Right atrium auricular region (tissue), 2 donors: Measurements from ENCODE around the gene HLA-DQB1. TPM values are rescaled to one million over a fixed set of nuclear protein-coding genes. Genes with fewer than 3 reads are reported as not detected.
A peak's percentile ranks its signal among the peaks of the same experiment; 100 is the strongest.
"Not testable (repeated sequence)": the region's sequence is repeated elsewhere in the genome, so short reads cannot be mapped to it uniquely, and the experiment has no call there.

Experiments
- DNase-seq: peaks from one replicate; pipeline ENCODE4 v3.0.0-alpha.2; 2019; ENCODE audit warnings: low spot score
- H3K27ac ChIP-seq, 2 donors: fragments of 200-600 bp; sonication (generic); 1 replicate in 1 of 2; 2 replicates in 1 of 2; pipeline ENCODE4 v1.5.1; 2016 to 2019
- H3K27me3 ChIP-seq, 2 donors: fragments of 200-600 bp; sonication (generic); one replicate each; pipeline versions ENCODE4 v1.5.1 to v1.6.0; 2017 to 2019
- H3K36me3 ChIP-seq: fragments of 200-600 bp; sonication (generic); one replicate; pipeline ENCODE4 v1.5.1; 2016
- H3K4me1 ChIP-seq, 2 donors: fragments of 200-600 bp; sonication (generic); one replicate each; pipeline versions ENCODE4 v1.5.1 to v1.6.0; 2017 to 2019
- H3K4me3 ChIP-seq, 2 donors: fragments of 200-600 bp; sonication (generic); 1 replicate in 1 of 2; 2 replicates in 1 of 2; pipeline ENCODE4 v1.5.1; 2017 to 2019; ENCODE audit warnings: mild to moderate bottlenecking in 1 of 2, moderate library complexity in 1 of 2
- H3K9me3 ChIP-seq, 2 donors: fragments of 200-600 bp; sonication (generic); one replicate each; pipeline ENCODE4 v1.5.1; 2019
- CTCF ChIP-seq, 2 donors: fragments of 200-600 bp; sonication (generic); IDR thresholded peaks; one replicate each; pipeline ENCODE4 v1.5.1; 2019; ENCODE audit warnings: antibody characterized with exemption in 2 of 2
- total RNA-seq, 2 donors: library from RNA; depleted of rRNA; stranded (reverse); fragments of >200 nt; gene quantifications; one replicate each; pipeline ENCODE4 v1.1.0, GENCODE V29; 2016

HLA-DQB1 gene
- total RNA-seq = 1 to 10 TPM in 1 of 2 donors, under 1 TPM in 1; 0.59 to 1.8 TPM

GRCh38 chr6:32666420-32667300 is at the start of gene HLA-DQB1:
HLA-DQB1 (minus strand) TSS chr6:32666657; CDS start chr6:32666607, 50 bp downstream.
- Histone ChIP-seq H3K36me3 (no peaks in the 10 kb centered on the region), H3K4me1 (no peaks in the 10 kb centered on the region), H3K4me3 (no peak within 1 kb of the TSS), H3K9me3 (no peaks in the 10 kb centered on the region), H3K27me3 (no peaks in the 10 kb centered on the region), H3K27ac (no peak within 1 kb of the TSS)
- no peak for DNase-seq
- no peak for TF ChIP-seq CTCF (IDR thresholded peaks at IDR 0.05)

- Histone ChIP-seq H3K27ac (no peak overlapping the region), H3K9me3 (no peaks in the 10 kb centered on the region)
- no peak for TF ChIP-seq CTCF (IDR thresholded peaks at IDR 0.05)
Measured at GRCh38 chr6:32713241-32713640, 46.8 kb upstream of the HLA-DQB1 start.

GRCh38 chr6:32709625-32710024 is 43.2 kb upstream of the HLA-DQB1 start:
- no peak for TF ChIP-seq CTCF (IDR thresholded peaks at IDR 0.05)

More at GRCh38 chr6:32713241-32713640, 46.8 kb upstream of the HLA-DQB1 start:
- H3K4me1 ChIP-seq = no peaks in the 10 kb centered on the region
- DNase-seq = no peak
- H3K36me3 ChIP-seq = no peaks in the 10 kb centered on the region
- no peaks in the 10 kb centered on the region for H3K27me3 ChIP-seq
- no peak overlapping the region for H3K4me3 ChIP-seq

GRCh38 chr6:32705164-32705563 is 38.7 kb upstream of the HLA-DQB1 start:
- H3K4me3 ChIP-seq, H3K4me1 ChIP-seq, H3K27me3 ChIP-seq, H3K27ac ChIP-seq, H3K9me3 ChIP-seq, DNase-seq, H3K36me3 ChIP-seq: not testable (repeated sequence)

More at GRCh38 chr6:32709625-32710024, 43.2 kb upstream of the HLA-DQB1 start:
- no peak for DNase-seq
- Histone ChIP-seq H3K9me3 (no peaks in the 10 kb centered on the region), H3K4me3 (no peak overlapping the region), H3K4me1 (no peaks in the 10 kb centered on the region), H3K27ac (no peak overlapping the region), H3K36me3 (no peaks in the 10 kb centered on the region), H3K27me3 (no peaks in the 10 kb centered on the region)

- Histone ChIP-seq H3K9me3 (no peaks in the 10 kb centered on the region), H3K36me3 (no peaks in the 10 kb centered on the region), H3K27ac (no peak overlapping the region), H3K4me1 (no peaks in the 10 kb centered on the region), H3K27me3 (no peaks in the 10 kb centered on the region), H3K4me3 (no peak overlapping the region)
- TF ChIP-seq CTCF (IDR thresholded peaks at IDR 0.05) = no peak
- DNase-seq = no peak
Measured at GRCh38 chr6:32703347-32703746, 36.9 kb upstream of the HLA-DQB1 start.

GRCh38 chr6:32700391-32701040 is 34.1 kb upstream of the HLA-DQB1 start:
- no peaks in the 10 kb centered on the region for H3K36me3 ChIP-seq
- no peak overlapping the region for H3K27ac ChIP-seq
- H3K4me3 ChIP-seq = no peak overlapping the region
- no peaks in the 10 kb centered on the region for H3K4me1 ChIP-seq
- DNase-seq = no peak
- peak; percentile 28 to 54 for TF ChIP-seq CTCF (IDR thresholded peaks at IDR 0.05)
- no peaks in the 10 kb centered on the region for H3K9me3 ChIP-seq
- no peaks in the 10 kb centered on the region for H3K27me3 ChIP-seq
